Measurements from ENCODE around the gene PHF1.
A peak's percentile ranks its signal among the peaks of the same experiment; 100 is the strongest.

PHF1 gene

DNA sequence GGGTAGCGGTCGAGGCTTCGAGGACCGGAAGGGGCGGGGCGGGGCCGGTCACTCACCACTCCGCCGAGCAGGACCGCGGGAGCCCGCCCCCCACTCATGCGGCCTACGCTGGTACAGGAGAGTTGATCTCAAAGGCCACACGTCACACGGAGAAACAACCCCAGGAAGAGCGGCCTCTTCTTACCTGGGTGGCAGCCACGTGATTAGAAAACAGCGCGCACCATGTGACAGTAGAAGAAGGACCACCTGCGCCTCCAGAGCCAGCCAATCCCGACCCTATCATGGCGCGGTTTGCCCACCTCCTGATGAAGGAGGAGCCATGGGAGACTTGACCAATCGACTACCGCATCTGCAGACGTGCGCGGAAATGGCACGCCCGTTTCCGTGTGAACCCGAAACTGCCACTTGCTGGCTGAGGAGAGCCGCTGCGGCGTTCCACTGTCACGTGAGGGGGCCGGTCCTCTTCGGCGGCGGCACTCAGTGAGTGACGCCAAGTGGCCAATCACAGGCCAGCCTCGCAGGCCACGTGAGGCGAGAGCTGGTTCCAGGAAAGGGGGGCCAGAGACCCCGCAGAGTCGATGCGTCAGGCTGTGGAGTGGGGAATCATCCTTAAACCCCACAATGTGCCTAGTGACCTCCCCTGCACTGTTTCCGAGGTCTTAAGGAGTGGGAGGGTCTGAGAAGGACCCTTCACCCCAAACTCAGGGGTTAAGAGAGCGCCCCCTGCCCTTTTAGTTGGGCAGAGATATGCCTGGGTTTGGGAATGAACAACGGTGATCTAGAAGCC lies 7.3 kb downstream of the PHF1 start, which contains the start of gene CUTA:
TSS of gene CUTA (minus strand) at position 205 of the 787 bp plus-strand sequence. CDS start at position 98, 107 bp downstream.
- peaks cover 24 to 31% of the 10 kb centered on the region in 2 donors for H3K4me1 ChIP-seq (ENCODE audit: control insufficient read depth in 2 of 2, insufficient read depth in 2 of 2, low read length in 2 of 2)
- peaks cover 22 to 31% of the 10 kb centered on the region in 2 donors for H3K36me3 ChIP-seq (ENCODE audit: control insufficient read depth in 2 of 2, insufficient read depth in 2 of 2, low read length in 2 of 2)
- peak within 1 kb of the TSS; percentile 82 to 92 for H3K9ac ChIP-seq (ENCODE audit: low read depth in 1 of 2, low read length in 2 of 2)
- peak within 1 kb of the TSS; percentile 93 to 98 for H3K27ac ChIP-seq (ENCODE audit: low read depth in 2 of 2, low read length in 2 of 2)
- H3K4me3 ChIP-seq (ENCODE audit: low read length in 2 of 2), result peak within 1 kb of the TSS; percentile 72 to 93
- no peaks in the 10 kb centered on the region for H3K27me3 ChIP-seq (ENCODE audit: control insufficient read depth in 2 of 2, insufficient read depth in 2 of 2, low read length in 2 of 2)
- no peaks in the 10 kb centered on the region for H3K9me3 ChIP-seq (ENCODE audit: control insufficient read depth in 2 of 2, low read length in 2 of 2)

DNA sequence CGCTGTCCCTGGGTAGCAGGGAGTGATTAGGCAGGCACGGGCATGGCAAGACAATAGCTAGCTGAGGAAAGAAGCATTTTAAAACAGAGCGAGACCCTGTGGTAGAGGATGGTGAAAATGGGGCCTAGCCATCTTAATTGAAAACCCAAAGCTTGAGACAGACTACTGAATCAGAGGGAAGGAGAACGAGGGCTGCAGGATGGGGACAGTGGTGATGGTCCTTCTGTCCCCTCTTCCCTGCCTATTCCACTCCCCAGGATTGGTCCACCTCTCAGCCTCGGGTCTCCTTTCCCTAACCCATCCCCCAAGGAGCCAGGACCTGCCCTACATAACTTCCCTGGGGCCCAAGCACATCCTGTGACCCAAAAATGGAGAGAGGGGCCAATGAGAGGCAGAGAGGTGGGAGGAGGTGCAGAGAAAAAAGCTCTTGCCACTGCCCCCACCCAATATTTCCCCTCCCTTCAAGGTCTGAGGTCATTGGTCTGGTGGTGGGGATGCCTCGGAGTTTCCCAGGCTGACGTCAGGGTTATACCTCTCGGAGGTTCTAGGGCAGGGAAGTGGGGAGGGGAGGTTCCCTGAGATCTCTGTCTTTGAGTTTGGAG lies 8.0 kb downstream of the PHF1 start:
- Histone ChIP-seq H3K9ac (ENCODE audit: low read depth in 1 of 2, low read length in 2 of 2) (peak overlapping the region; percentile 81 to 92), H3K27me3 (ENCODE audit: control insufficient read depth in 2 of 2, insufficient read depth in 2 of 2, low read length in 2 of 2) (no peaks in the 10 kb centered on the region), H3K36me3 (ENCODE audit: control insufficient read depth in 2 of 2, insufficient read depth in 2 of 2, low read length in 2 of 2) (peaks cover 15 to 24% of the 10 kb centered on the region in 2 donors), H3K27ac (ENCODE audit: low read depth in 2 of 2, low read length in 2 of 2) (peak overlapping the region; percentile 93 to 98), H3K9me3 (ENCODE audit: control insufficient read depth in 2 of 2, low read length in 2 of 2) (no peaks in the 10 kb centered on the region), H3K4me1 (ENCODE audit: control insufficient read depth in 2 of 2, insufficient read depth in 2 of 2, low read length in 2 of 2) (peaks cover 24 to 31% of the 10 kb centered on the region in 2 donors), H3K4me3 (ENCODE audit: low read length in 2 of 2) (peak overlapping the region; percentile 72 to 87)

DNA sequence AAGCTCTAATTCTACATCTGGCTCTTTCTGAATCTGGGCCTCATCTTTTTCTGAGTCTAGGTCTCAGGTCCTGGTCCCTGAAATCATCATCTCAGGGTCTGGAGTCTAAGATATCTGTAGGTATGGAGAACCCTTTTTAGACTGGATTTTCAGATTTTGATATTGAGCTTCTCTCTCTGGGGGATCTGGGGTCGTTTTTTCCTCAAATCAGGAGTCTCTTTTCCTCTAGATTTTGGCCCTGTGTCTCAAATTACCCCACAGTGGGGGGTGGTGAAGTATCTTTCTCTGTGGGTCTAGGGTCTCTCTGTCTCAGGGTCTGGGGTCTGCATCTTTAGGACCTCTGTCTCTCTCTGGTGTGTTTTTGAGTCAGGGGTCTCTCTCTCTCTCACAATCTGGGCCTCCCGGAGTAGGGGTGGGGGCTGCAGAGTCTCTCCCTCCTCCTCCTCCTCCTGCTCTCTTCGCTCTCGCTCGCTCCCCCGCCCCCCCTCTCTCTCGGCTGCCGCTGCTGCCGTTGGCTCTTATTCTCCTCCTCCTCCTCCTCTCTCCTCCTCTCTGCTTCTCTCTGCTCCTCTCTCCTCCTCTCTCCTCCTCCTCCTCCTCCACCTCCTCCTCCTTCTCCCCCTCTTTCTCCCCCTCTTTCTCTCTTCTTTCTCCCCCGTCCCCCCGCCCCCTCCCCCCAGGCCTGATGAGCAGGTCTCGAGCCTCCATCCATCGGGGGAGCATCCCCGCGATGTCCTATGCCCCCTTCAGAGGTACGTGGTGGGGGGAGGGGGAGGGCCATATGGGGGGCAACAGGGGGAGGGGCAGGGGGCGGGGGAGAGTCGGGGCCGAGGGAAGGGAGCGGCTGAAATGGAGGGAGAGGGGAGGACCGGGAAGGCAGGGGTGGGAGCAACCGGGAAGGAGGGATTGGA lies 9.0 kb downstream of the PHF1 start, which contains the start of gene SYNGAP1:
TSS of gene SYNGAP1 (plus strand) at position 486 of the 911 bp plus-strand sequence. CDS start at position 686, 200 bp downstream.
- peak within 1 kb of the TSS; percentile 0 to 42 for H3K9ac ChIP-seq (ENCODE audit: low read depth in 1 of 2, low read length in 2 of 2)
- H3K9me3 ChIP-seq (ENCODE audit: control insufficient read depth in 2 of 2, low read length in 2 of 2), result no peaks in the 10 kb centered on the region

DNA sequence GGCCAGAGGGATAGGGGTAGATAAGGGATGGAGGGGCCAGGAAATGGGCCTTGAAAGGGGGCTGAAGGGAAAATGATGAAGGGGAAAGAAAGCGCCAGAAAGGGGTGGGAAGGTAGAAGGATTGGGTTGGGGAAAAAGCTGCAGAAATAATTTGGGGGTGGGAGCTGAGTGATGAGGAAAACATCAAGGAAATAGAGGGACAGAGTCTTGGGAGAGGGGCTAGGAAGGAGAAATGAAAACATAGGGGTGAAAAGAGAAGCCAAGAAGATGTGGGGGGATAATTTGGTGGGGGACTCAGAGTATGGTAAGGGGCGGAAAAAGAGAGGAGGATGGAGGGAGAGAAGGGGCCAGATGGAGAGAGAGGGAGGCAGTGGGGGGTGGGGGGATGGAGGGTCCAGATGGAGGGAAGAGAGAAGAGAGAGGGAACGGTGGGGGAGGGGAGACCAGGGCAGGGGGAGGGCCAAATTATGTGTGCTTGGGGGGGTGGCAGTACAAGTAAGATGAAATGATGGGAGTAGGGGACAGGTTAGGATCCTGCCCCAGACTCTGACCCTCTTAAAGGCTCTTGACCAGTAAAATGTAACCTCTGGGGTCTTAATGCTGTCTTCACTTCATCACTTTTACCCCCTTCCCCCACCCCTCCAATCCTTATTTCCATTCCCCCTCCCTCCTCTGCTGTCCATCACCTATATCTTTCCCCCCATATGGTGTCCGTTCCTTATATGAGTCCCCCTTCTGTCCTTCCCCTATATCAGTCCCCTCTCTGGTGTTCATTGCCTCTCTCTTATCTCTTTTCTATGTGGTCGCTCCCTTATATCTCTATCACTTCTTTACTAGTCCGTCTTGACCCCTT lies 9.9 kb downstream of the PHF1 start:
- Histone ChIP-seq H3K27ac (ENCODE audit: low read depth in 2 of 2, low read length in 2 of 2) (no peak overlapping the region), H3K9me3 (ENCODE audit: control insufficient read depth in 2 of 2, low read length in 2 of 2) (no peaks in the 10 kb centered on the region), H3K9ac (ENCODE audit: low read depth in 1 of 2, low read length in 2 of 2) (no peak overlapping the region), H3K4me1 (ENCODE audit: control insufficient read depth in 2 of 2, insufficient read depth in 2 of 2, low read length in 2 of 2) (peaks cover 35 to 39% of the 10 kb centered on the region in 2 donors), H3K36me3 (ENCODE audit: control insufficient read depth in 2 of 2, insufficient read depth in 2 of 2, low read length in 2 of 2) (peaks cover 3 to 8% of the 10 kb centered on the region in 2 donors), H3K4me3 (ENCODE audit: low read length in 2 of 2) (no peak overlapping the region), H3K27me3 (ENCODE audit: control insufficient read depth in 2 of 2, insufficient read depth in 2 of 2, low read length in 2 of 2) (no peaks in the 10 kb centered on the region)

More for the DNA sequence above, 9.0 kb downstream of the PHF1 start, which contains the start of gene SYNGAP1:
- peaks cover 12 to 15% of the 10 kb centered on the region in 2 donors for H3K36me3 ChIP-seq (ENCODE audit: control insufficient read depth in 2 of 2, insufficient read depth in 2 of 2, low read length in 2 of 2)
- peak within 1 kb of the TSS in 1 of 2 donors; percentile 87 for H3K4me3 ChIP-seq (ENCODE audit: low read length in 2 of 2)
- H3K27me3 ChIP-seq (ENCODE audit: control insufficient read depth in 2 of 2, insufficient read depth in 2 of 2, low read length in 2 of 2), result no peaks in the 10 kb centered on the region
- H3K27ac ChIP-seq (ENCODE audit: low read depth in 2 of 2, low read length in 2 of 2), result peak within 1 kb of the TSS; percentile 12 to 41
- peaks cover 29 to 36% of the 10 kb centered on the region in 2 donors for H3K4me1 ChIP-seq (ENCODE audit: control insufficient read depth in 2 of 2, insufficient read depth in 2 of 2, low read length in 2 of 2)

DNA sequence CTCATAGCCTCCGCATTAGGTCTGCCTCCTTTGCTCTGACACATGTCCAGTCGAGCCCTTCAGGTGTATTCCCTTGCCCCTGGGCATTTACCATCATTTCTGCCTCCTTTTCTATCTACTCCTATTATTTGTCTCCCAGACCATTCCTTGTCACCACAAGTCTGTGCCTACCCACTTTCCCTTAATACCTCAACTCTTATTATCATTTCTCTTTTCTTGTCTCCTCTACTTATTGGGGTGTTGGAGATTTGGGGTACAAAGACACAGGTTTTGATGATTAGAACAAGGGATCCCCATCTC lies 10.5 kb downstream of the PHF1 start:
- Histone ChIP-seq H3K9me3 (ENCODE audit: control insufficient read depth in 2 of 2, low read length in 2 of 2) (no peaks in the 10 kb centered on the region), H3K4me1 (ENCODE audit: control insufficient read depth in 2 of 2, insufficient read depth in 2 of 2, low read length in 2 of 2) (peaks cover 33 to 34% of the 10 kb centered on the region in 2 donors), H3K4me3 (ENCODE audit: low read length in 2 of 2) (no peak overlapping the region), H3K27ac (ENCODE audit: low read depth in 2 of 2, low read length in 2 of 2) (no peak overlapping the region), H3K9ac (ENCODE audit: low read depth in 1 of 2, low read length in 2 of 2) (no peak overlapping the region), H3K36me3 (ENCODE audit: control insufficient read depth in 2 of 2, insufficient read depth in 2 of 2, low read length in 2 of 2) (peaks cover 0 to 3% of the 10 kb centered on the region in 2 donors), H3K27me3 (ENCODE audit: control insufficient read depth in 2 of 2, insufficient read depth in 2 of 2, low read length in 2 of 2) (no peaks in the 10 kb centered on the region)

DNA sequence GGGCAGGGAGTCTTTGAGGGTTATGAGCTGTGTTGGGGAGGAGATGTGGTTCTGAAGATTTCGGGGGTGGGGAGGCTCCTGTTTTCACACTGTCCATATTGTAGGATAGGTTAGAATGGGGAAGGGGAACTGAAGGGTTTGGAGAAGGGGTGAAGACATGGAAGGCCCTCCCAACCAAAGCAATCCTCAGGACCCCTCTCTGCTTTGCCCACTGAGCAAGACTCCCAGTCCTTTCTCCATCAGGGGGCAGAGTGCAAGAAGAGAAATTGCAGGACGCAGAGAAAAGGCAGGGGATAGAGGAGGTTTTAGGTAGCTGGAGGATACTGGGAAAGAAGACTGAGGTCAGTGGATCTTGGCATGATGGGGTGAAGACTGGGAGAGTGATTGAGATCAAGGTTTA lies 13.0 kb downstream of the PHF1 start:
- H3K27ac ChIP-seq (ENCODE audit: low read depth in 2 of 2, low read length in 2 of 2), result no peak overlapping the region

DNA sequence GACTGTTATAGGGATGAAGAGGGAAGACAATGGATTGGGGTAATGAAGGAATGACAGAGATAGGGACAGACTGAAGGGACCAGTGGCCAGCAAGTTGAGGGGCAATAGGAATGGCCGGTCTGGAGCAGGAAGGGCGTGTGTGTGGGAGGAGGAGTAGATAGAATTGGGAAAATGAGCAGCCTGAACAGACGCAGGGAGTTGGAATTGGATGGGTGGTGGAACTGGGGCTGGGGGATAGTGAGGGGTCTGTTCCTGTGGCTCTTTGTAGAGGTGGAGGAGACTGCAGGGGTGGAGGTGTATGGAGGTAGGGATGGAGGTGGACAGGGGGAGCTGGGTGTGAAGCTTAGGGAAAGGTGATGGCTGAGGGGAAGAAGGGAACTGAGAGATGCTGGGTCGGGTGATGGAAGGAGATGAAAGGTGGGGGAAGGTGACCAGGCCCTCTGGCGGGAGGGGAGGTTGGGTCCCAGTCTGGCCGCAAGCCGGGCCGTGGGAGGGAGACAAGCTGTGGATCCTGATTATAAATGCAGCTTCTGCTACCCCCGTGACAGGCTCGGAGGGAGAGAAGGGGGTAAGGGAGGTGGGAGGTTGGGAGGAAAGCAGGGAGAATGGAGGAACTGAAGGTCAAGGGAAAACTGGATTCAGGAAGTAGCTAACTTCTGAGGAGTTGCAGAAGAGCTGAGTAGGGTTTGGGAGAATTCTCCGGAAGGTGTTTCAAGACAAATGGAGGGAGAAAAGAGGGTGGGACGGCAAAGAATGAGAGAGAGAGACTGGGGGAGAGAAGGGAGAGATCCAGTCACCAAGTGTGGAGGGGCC lies 14.2 kb downstream of the PHF1 start:
- Histone ChIP-seq H3K27ac (ENCODE audit: low read depth in 2 of 2, low read length in 2 of 2) (peak overlapping the region; percentile 89 to 92), H3K9ac (ENCODE audit: low read depth in 1 of 2, low read length in 2 of 2) (peak overlapping the region; percentile 80 to 91), H3K27me3 (ENCODE audit: control insufficient read depth in 2 of 2, insufficient read depth in 2 of 2, low read length in 2 of 2) (no peaks in the 10 kb centered on the region), H3K4me3 (ENCODE audit: low read length in 2 of 2) (peak overlapping the region; percentile 70 to 86), H3K4me1 (ENCODE audit: control insufficient read depth in 2 of 2, insufficient read depth in 2 of 2, low read length in 2 of 2) (peaks cover 25 to 29% of the 10 kb centered on the region in 2 donors), H3K36me3 (ENCODE audit: control insufficient read depth in 2 of 2, insufficient read depth in 2 of 2, low read length in 2 of 2) (no peaks in the 10 kb centered on the region), H3K9me3 (ENCODE audit: control insufficient read depth in 2 of 2, low read length in 2 of 2) (no peaks in the 10 kb centered on the region)

More for the DNA sequence above, 13.0 kb downstream of the PHF1 start:
- Histone ChIP-seq H3K4me3 (ENCODE audit: low read length in 2 of 2) (no peak overlapping the region), H3K4me1 (ENCODE audit: control insufficient read depth in 2 of 2, insufficient read depth in 2 of 2, low read length in 2 of 2) (peaks cover 27 to 29% of the 10 kb centered on the region in 2 donors), H3K27me3 (ENCODE audit: control insufficient read depth in 2 of 2, insufficient read depth in 2 of 2, low read length in 2 of 2) (no peaks in the 10 kb centered on the region), H3K9ac (ENCODE audit: low read depth in 1 of 2, low read length in 2 of 2) (no peak overlapping the region), H3K9me3 (ENCODE audit: control insufficient read depth in 2 of 2, low read length in 2 of 2) (no peaks in the 10 kb centered on the region), H3K36me3 (ENCODE audit: control insufficient read depth in 2 of 2, insufficient read depth in 2 of 2, low read length in 2 of 2) (no peaks in the 10 kb centered on the region)

DNA sequence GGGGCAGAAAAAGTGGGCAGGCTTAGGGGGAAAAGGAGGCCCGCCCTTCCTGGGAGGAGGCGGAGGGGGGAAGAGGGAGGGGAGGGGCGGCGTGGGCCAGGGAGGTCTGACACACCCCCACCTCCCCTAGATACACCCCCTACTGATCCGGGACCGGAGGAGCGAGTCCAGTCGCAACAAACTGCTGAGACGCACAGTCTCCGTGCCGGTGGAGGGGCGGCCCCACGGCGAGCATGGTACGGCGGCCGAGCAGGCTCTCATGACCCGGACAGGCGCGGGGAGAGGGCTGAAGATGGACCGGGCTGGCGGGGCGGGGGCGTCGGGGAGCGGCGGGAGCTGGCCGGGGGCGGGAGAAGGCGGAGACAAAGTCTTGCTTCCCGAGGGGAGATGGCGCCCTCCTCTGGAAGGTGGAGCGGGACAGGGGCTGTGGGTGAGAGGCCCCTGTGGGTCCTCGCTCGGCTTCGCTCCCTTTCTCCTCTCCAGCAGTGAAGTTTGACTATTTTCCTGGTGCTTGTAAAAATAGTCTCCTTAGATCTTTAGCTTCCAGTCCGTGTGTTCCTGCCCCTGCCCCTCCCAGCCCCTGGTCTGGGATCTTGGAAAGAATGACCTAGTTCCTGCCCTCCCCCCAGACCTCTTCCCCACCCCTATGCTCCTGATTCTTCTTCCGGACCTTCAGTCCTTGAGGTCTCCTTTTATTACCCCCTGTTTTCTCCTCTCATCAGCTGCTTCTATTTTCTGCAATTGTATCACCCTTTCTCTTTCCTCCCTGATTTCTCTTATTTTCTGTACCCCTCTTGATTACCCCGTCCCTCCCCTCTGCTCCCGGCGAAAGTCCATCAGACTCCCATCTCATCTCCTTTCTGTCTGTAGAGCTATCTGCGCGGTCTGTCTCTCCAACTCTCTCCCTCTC lies 15.1 kb downstream of the PHF1 start:
- Histone ChIP-seq H3K27ac (ENCODE audit: low read depth in 2 of 2, low read length in 2 of 2) (peak overlapping the region; percentile 89 to 92), H3K36me3 (ENCODE audit: control insufficient read depth in 2 of 2, insufficient read depth in 2 of 2, low read length in 2 of 2) (no peaks in the 10 kb centered on the region), H3K27me3 (ENCODE audit: control insufficient read depth in 2 of 2, insufficient read depth in 2 of 2, low read length in 2 of 2) (no peaks in the 10 kb centered on the region), H3K4me3 (ENCODE audit: low read length in 2 of 2) (peak overlapping the region; percentile 70 to 86), H3K4me1 (ENCODE audit: control insufficient read depth in 2 of 2, insufficient read depth in 2 of 2, low read length in 2 of 2) (peaks cover 25 to 32% of the 10 kb centered on the region in 2 donors), H3K9ac (ENCODE audit: low read depth in 1 of 2, low read length in 2 of 2) (peak overlapping the region; percentile 80 to 91), H3K9me3 (ENCODE audit: control insufficient read depth in 2 of 2, low read length in 2 of 2) (no peaks in the 10 kb centered on the region)
